ENCODE measurements around the gene VIL1.
A peak's percentile ranks its signal among the peaks of the same experiment; 100 is the strongest.

Gene VIL1

DNA sequence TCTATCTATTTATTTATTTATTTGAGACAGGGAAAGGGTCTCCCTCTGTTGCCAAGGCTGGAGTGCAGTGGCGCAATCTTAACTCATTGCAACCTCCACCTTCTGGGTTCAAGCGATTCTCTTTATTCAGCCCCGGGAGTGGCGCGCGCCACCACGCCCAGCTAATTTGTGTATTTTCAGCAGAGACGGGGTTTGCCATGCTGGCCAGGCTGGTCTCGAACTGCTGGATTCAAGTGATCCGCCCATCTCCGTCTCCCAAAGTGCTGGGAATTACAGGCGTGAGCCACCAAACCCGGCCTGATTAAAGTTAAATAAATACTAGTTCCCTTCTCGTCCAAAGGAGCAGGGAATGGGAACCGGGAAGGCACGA lies 23.5 kb upstream of the VIL1 start:
- H3K4me3 ChIP-seq (ENCODE audit: low read depth in 1 of 2, low read length in 1 of 2), result peak overlapping the region; percentile 94 to 97
- H3K4me1 ChIP-seq (ENCODE audit: control insufficient read depth in 1 of 2, insufficient read depth in 1 of 2, low read depth in 1 of 2, low read length in 1 of 2), result peaks cover 57 to 62% of the 10 kb centered on the region in 2 experiments
- TF ChIP-seq, protein P1, sequence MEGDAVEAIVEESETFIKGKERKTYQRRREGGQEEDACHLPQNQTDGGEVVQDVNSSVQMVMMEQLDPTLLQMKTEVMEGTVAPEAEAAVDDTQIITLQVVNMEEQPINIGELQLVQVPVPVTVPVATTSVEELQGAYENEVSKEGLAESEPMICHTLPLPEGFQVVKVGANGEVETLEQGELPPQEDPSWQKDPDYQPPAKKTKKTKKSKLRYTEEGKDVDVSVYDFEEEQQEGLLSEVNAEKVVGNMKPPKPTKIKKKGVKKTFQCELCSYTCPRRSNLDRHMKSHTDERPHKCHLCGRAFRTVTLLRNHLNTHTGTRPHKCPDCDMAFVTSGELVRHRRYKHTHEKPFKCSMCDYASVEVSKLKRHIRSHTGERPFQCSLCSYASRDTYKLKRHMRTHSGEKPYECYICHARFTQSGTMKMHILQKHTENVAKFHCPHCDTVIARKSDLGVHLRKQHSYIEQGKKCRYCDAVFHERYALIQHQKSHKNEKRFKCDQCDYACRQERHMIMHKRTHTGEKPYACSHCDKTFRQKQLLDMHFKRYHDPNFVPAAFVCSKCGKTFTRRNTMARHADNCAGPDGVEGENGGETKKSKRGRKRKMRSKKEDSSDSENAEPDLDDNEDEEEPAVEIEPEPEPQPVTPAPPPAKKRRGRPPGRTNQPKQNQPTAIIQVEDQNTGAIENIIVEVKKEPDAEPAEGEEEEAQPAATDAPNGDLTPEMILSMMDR (IDR thresholded peaks at IDR 0.05), result no peak
- peak overlapping the region; percentile 99 for H3K27ac ChIP-seq
- no peaks in the 10 kb centered on the region for H3K27me3 ChIP-seq
- H3K36me3 ChIP-seq, result peaks cover 60% of the 10 kb centered on the region
- H3K9me3 ChIP-seq, result peaks cover 3% of the 10 kb centered on the region

GRCh38 chr2:218395826-218396687 lies 22.9 kb upstream of the VIL1 start:
- peaks cover 54% of the 10 kb centered on the region for H3K36me3 ChIP-seq
- H3K27me3 ChIP-seq, result no peaks in the 10 kb centered on the region
- TF ChIP-seq, protein P1 (IDR thresholded peaks at IDR 0.05), result peak; percentile 100
- H3K4me1 ChIP-seq (ENCODE audit: control insufficient read depth in 1 of 2, insufficient read depth in 1 of 2, low read depth in 1 of 2, low read length in 1 of 2), result peaks cover 56 to 63% of the 10 kb centered on the region in 2 experiments
- H3K9me3 ChIP-seq, result peaks cover 3% of the 10 kb centered on the region
- H3K4me3 ChIP-seq (ENCODE audit: low read depth in 1 of 2, low read length in 1 of 2), result peak overlapping the region; percentile 94 to 97
- H3K27ac ChIP-seq, result peak overlapping the region; percentile 99

DNA sequence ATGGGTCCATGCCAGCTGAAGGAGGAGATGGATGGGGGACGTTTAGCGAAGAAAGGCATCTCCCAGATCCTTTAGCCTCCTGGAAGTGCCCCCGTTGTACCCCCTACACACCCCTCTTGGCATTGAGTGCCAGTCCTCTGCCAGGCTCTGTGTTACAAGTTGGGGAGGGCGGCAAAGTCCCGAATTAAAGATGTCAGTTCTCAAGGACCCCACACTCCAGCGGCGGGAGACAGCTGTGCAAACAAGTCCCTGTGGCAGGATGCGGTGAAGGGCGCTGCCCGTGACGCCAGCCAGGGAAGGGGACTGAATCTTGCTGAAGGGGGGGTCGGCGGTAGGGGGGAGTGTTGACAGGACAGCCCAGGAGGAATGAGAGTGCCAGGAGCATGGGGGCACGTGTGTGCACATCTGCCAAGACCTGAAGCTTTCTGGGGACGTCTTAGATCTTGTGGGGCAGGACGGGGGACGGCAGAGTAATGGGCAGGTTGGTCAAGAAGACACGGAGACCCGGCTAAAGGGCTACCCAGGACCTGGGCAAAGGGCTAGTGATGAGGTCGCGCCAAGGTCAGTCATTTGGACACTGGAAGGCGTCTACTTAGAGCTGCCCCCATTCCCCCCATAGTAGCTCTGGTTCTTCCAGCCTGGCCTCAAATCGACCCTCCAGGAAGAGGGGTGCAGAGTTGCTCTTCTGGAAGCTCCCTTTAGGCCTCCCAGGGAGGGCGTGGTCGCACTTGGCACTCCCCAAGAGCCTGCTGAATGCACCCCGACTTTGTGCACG lies 22.0 kb upstream of the VIL1 start:
- H3K27me3 ChIP-seq, result no peaks in the 10 kb centered on the region
- H3K27ac ChIP-seq, result peak overlapping the region; percentile 99
- H3K36me3 ChIP-seq, result peaks cover 50% of the 10 kb centered on the region
- H3K9me3 ChIP-seq, result peaks cover 3% of the 10 kb centered on the region
- TF ChIP-seq, protein P1 (IDR thresholded peaks at IDR 0.05), result peak; percentile 13
- H3K4me1 ChIP-seq (ENCODE audit: control insufficient read depth in 1 of 2, insufficient read depth in 1 of 2, low read depth in 1 of 2, low read length in 1 of 2), result peaks cover 65 to 72% of the 10 kb centered on the region in 2 experiments
- peak overlapping the region; percentile 94 to 97 for H3K4me3 ChIP-seq (ENCODE audit: low read depth in 1 of 2, low read length in 1 of 2)

GRCh38 chr2:218397463-218397819 lies 21.5 kb upstream of the VIL1 start:
- peaks cover 3% of the 10 kb centered on the region for H3K9me3 ChIP-seq
- H3K27me3 ChIP-seq, result no peaks in the 10 kb centered on the region
- H3K4me3 ChIP-seq (ENCODE audit: low read depth in 1 of 2, low read length in 1 of 2), result peak overlapping the region; percentile 94 to 97
- peaks cover 50% of the 10 kb centered on the region for H3K36me3 ChIP-seq
- TF ChIP-seq, protein P1 (IDR thresholded peaks at IDR 0.05), result no peak
- H3K4me1 ChIP-seq (ENCODE audit: control insufficient read depth in 1 of 2, insufficient read depth in 1 of 2, low read depth in 1 of 2, low read length in 1 of 2), result peaks cover 70 to 77% of the 10 kb centered on the region in 2 experiments
- peak overlapping the region; percentile 99 for H3K27ac ChIP-seq

- H3K27me3 ChIP-seq, result no peaks in the 10 kb centered on the region
- H3K4me1 ChIP-seq (ENCODE audit: control insufficient read depth in 1 of 2, insufficient read depth in 1 of 2, low read depth in 1 of 2, low read length in 1 of 2), result peaks cover 71 to 78% of the 10 kb centered on the region in 2 experiments
- H3K36me3 ChIP-seq, result peaks cover 50% of the 10 kb centered on the region
- TF ChIP-seq, protein P1 (IDR thresholded peaks at IDR 0.05), result no peak
- H3K27ac ChIP-seq, result peak overlapping the region; percentile 99
- peak overlapping the region; percentile 94 to 97 for H3K4me3 ChIP-seq (ENCODE audit: low read depth in 1 of 2, low read length in 1 of 2)
- peaks cover 1% of the 10 kb centered on the region for H3K9me3 ChIP-seq
Observed at GRCh38 chr2:218397820-218398436, 21.0 kb upstream of the VIL1 start.

All from neutrophil (primary cell).